NCI-H82 (cell line): Measurements from ENCODE around the gene CEMIP2.
"Not testable (repeated sequence)": the region's sequence is repeated elsewhere in the genome, so short reads cannot be mapped to it uniquely, and the experiment has no call there.

Source experiments
- DNase-seq: peaks from one replicate; lab custom pipeline; 2025; lab: John Stamatoyannopoulos, UW

Gene CEMIP2

GRCh38 chr9:71706176-71706575 lies 62.1 kb downstream of the CEMIP2 start:
- no peak for DNase-seq

GRCh38 chr9:71704796-71705195 lies 63.5 kb downstream of the CEMIP2 start:
- no peak for DNase-seq

- no peak for DNase-seq
Observed at GRCh38 chr9:71703172-71703872, 65.0 kb downstream of the CEMIP2 start.

- DNase-seq = no peak
Observed at GRCh38 chr9:71697882-71698281, 70.4 kb downstream of the CEMIP2 start.

- no peak for DNase-seq
Observed at GRCh38 chr9:71694332-71694731, 74.0 kb downstream of the CEMIP2 start.

- no peak for DNase-seq
Observed at GRCh38 chr9:71693607-71694006, 74.7 kb downstream of the CEMIP2 start.

- no peak for DNase-seq
Observed at GRCh38 chr9:71692337-71692736, 76.0 kb downstream of the CEMIP2 start.

- not testable (repeated sequence) for DNase-seq
Observed at GRCh38 chr9:71691576-71691975, 76.7 kb downstream of the CEMIP2 start.

GRCh38 chr9:71690689-71691435 lies 77.5 kb downstream of the CEMIP2 start:
- no peak for DNase-seq

- no peak for DNase-seq
Observed at GRCh38 chr9:71690063-71690688, 78.1 kb downstream of the CEMIP2 start.

GRCh38 chr9:71687676-71688075 lies 80.6 kb downstream of the CEMIP2 start:
- DNase-seq = no peak

GRCh38 chr9:71685988-71686387 lies 82.3 kb downstream of the CEMIP2 start:
- DNase-seq = no peak

- DNase-seq = no peak
Observed at GRCh38 chr9:71685394-71685793, 82.9 kb downstream of the CEMIP2 start.

- no peak for DNase-seq
Observed at GRCh38 chr9:71684566-71684965, 83.7 kb downstream of the CEMIP2 start.

- DNase-seq = peak; percentile 91
Observed at GRCh38 chr9:71683598-71684235, 84.6 kb downstream of the CEMIP2 start.

- DNase-seq = peak; percentile 39
Observed at GRCh38 chr9:71681708-71682272, 86.5 kb downstream of the CEMIP2 start.

- DNase-seq = no peak
Observed at GRCh38 chr9:71681104-71681707, 87.1 kb downstream of the CEMIP2 start.

GRCh38 chr9:71680189-71680980 lies 87.9 kb downstream of the CEMIP2 start:
- no peak for DNase-seq

GRCh38 chr9:71678999-71679398 lies 89.3 kb downstream of the CEMIP2 start:
- no peak for DNase-seq

- DNase-seq = peak; percentile 32
Observed at GRCh38 chr9:71677209-71677608, 91.1 kb downstream of the CEMIP2 start.

- no peak for DNase-seq
Observed at GRCh38 chr9:71676460-71676859, 91.9 kb downstream of the CEMIP2 start.
